DMS79 (cell line): ENCODE results near the gene TRIM9.
"Not testable (repeated sequence)": the region's sequence is repeated elsewhere in the genome, so short reads cannot be mapped to it uniquely, and the experiment has no call there.

ENCODE experiments used
- DNase-seq: peaks from one replicate; lab custom pipeline; 2025; lab: John Stamatoyannopoulos, UW

The TRIM9 gene

DNA sequence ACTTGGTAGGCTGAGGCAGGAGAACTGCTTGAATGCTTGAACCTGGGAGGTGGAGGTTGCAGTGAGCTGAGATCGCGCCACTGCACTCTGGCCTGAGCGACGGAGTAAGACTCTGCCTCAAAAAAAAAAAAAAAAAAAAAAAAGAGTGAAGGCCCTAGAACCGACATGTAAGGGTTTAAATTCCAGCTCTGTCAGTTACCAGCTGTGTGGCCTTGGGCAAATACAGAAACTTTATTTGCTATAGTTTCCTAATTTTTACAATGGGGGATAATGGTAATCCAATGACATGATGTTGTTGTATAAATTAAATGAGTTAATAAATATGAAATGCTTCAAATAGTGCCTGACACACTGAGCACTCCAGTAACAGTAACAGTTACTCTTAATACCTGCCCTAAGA, 131.0 kb downstream of the TRIM9 start:
- DNase-seq: no peak

DNA sequence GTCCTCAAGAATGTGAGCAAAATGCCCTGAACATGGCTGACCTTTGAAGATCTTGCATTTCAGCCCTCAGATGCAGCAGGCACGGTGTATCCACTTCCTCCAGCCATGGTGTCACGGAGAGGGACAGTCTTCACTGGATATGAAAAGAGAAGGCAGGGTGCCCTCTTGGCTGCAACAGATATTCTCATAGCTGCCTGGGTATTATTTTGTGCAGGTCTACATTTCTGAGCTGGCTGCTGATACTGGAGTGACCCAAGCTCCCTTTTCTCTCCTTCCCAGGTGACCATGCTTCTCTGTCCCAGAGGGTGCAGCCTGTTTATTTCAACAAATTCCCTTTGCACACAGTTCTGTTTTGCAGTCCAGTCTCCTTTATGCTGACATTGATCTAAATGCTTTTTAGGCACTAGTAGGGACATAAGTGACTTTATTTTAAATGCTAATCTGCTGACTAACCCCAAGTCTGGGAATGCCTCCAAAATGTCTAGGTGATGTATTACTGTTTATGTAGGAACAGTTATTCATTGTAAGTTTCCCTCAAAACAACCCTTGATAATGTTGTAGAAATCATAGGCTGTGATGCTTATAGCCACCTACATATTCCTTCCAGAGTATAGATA, 133.2 kb downstream of the TRIM9 start:
- no peak for DNase-seq

DNA sequence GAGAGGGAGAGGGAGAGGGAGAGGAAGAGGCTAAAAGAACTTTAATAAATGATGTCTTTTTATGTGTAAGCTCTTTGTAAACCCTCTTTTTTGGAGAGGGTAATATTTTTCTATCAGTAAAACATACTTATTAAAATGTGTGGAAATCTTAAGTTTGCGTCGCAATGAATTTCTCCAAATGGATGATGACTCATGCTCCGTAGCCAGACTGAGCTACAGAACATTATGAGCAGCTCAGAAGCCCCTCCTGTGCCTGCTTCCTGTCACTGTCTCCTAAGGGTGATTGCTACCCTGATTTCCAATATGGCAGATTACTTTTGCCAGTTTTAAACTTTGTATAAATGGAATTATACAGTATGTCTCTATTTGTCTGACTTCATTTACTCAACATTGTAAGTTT, 137.6 kb downstream of the TRIM9 start:
- DNase-seq: no peak

DNA sequence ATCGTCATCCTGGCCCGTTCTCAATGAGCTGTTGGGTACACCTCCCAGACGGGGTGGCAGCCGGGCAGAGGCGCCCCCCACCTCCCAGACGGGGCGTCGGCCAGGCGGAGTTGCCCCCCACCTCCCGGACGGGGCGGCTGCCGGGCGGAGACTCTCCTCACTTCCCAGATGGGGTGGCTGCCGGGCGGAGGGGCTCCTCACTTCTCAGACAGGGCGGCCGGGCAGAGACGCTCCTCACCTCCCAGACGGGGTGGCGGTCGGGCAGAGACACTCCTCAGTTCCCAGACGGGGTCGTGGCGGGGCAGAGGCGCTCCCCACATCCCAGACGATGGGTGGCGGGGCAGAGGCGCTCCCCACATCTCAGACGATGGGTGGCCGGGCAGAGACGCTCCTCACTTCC, 138.5 kb downstream of the TRIM9 start:
- not testable (repeated sequence) for DNase-seq

DNA sequence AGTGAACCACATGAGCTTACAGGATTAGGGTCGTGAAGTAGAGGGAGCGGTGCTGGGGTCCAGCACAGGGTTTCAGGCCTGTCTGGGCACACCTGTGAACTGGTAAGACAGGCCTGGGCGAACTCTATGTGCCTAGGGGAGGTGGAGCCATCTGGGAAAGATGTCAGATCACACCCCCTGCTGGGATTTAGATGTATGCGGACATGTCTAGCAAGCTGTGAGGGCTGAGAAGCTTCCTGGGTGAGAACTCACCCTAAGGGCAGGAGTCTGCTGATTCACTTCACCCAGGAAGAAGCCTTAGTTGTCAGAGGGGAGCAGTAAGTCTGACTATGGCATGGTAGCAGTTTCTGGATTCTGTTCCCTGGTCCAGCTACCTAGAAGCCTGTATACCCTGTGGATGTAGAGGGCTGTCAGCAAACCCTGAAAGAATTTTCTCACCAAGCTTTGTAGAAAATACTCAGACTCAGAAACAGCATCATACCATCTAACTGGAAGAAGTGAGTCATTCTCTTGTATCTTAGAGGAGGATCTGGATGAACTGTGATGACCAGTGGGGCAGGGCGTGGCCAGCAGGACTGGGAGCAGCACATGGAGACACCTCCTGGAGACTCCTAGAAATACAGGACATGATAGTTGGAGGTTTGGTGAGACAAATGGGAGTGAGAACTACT, 139.4 kb downstream of the TRIM9 start:
- DNase-seq: no peak

DNA sequence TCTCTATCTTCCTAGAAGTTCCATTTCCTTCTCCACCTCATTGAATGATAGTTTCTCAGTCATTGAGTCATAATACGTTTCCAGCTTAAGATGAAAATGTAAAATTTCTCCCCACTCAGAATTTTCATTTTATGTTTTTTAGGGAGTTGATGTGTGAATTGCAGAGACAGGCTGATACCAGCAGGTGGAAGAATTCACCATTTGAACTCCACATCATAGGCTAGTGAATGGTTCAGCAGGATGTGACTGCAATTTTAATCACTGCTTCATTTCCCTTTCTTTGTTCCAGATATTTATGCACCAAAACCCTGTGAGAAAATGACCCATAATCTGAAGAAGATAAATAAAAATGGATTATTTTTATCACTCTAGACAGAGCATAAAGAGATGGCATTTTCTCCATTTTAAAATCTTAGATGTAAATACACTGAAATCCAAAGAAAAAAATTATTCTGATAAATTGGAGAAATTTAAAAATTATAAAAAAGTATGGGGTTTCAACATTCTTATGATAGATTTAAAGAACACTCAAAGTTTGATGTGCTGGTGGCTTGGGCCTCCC, 140.0 kb downstream of the TRIM9 start:
- DNase-seq: peak; percentile 48

DNA sequence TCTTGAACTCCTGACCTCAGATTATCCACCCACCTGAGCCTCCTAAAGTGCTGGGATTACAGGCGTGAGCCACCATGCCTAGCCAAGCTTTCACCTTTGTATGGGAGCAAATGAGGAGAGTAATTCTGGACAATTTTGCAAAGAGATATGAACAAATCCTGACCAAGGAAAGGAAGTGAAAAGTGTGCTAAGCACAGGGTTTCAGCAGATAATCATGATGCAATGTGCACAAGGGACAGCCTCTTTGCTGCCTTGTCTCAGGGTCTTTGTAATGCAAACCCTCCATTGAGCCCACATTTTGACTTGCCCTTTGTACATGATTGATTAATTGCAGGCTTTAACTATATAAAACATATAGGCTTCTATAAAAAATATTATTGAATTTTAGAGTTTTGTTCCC, 141.4 kb downstream of the TRIM9 start:
- no peak for DNase-seq

DNA sequence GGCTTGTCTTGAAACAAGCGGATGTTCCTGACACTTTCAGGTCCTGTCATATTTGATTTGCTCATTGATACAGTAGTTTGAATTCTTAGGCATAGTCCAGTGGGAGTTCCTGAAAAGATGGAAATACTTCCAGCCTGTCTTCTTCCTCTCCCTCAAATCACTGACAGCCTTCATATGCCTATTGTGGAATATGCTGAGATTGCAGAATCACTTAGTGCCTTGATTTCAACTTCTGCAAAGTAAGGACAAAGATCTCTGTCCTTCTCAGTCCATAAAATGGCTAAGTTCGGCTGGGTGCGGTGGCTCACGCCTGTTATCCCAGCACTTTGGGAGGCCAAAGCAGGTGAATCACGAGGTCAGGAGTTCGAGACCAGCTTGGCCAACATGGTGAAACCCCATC, 143.9 kb downstream of the TRIM9 start:
- DNase-seq: no peak

DNA sequence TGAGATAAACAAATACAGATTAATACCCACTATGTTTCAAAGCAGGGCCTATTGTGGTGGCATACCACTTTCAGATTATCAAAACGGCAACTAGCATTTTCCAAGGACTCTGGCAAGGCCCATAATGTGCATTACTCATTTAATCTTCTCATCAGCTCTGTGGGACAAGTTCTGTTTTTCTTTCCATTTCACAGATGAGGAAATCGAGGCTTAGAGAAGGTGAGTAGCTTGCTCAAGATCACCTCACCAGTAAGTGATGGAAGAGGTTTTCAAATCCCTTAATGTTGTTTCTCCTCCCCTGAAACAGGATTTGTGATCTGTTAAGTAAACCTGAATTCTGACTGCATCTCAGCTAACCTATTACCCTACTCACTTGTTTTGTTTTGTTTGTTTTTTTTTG, 146.7 kb downstream of the TRIM9 start:
- DNase-seq: no peak

DNA sequence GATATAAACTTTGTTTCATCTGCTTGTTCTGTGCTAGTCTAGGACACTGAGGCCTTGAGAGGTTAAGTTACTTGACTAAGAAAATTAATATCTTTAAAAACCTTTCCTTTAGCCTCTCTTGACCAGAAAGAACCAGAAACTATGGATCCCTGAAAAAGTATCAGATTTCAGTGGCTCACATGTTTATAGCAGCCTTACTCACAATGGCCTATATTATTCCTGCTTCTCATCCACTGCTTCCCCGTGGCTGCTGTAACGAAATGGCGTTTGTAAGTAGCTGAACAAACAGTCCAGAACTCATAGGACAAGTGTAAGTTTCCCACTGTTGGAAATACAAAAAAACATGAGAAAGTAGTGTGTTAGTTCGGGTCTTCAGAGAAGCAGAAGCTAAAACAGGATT, 147.5 kb downstream of the TRIM9 start:
- no peak for DNase-seq

DNA sequence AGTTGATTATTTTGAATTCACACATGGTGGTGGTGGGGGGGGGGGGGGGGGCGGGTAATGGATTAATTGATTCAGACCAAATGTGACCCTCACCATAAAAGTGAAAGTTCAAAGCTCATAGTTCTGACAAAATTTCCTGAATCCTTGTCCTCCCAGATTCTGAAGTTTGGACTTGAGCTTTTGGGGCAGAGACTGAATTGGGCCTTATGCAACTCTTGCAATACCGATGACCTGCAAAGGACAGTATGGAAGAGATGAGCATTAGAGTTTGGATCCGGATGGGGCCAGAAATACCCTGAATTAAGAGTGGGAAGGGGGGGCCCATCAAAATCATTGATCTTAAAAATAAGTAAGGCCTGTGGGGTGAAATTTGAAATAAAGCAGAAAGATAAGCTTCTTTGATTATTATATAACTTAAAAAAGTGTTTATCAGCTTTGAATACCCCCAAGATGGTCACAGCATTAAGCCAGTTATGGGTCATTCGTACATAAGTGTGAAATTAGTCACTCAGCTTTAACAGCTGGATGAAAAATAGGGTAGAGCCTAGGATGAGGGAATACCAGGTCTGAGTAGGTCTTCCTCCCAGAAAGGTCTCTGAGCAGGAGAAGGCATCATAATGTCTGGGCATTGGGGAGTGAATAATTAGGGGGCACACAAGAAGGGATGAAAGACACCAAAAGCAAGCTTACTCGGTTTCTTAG, 148.5 kb downstream of the TRIM9 start:
- DNase-seq: no peak

DNA sequence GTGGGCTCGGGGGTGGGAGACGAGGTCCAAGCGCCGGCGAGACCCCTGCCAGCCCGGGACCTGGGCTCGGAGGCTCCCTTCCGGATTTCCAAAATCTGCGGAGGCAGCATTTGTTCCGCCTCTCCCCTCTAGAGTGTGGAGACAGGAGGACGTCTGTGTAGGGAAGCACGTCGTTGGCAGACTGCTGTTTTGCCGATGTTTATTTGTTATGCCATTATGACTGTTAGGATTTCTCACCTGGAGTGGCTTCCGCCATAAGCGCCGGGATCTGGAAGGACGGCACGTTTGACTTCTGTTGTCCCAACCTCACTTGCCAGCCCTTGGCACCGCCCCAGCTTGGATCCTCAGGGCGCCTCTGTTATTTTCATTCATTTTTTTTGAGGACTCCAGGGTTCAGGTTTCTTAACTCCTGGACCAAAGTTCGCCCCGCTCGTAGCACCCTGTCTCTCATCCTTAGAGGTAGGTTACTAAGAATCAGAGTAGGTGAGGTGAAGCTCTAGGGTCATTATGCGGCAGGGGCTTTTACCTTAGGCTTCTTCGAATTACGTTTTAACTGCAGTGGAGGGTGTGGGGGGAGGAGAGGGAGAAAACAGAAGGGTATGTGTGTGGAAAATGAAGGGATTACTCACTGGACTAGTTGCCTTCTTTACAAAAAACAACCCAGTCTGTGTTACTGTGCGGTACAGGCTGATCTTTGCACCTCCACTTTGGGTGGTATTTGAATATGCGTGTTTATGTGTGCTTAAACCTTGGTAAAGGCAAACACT, 150.1 kb downstream of the TRIM9 start:
- DNase-seq: peak; percentile 65

DNA sequence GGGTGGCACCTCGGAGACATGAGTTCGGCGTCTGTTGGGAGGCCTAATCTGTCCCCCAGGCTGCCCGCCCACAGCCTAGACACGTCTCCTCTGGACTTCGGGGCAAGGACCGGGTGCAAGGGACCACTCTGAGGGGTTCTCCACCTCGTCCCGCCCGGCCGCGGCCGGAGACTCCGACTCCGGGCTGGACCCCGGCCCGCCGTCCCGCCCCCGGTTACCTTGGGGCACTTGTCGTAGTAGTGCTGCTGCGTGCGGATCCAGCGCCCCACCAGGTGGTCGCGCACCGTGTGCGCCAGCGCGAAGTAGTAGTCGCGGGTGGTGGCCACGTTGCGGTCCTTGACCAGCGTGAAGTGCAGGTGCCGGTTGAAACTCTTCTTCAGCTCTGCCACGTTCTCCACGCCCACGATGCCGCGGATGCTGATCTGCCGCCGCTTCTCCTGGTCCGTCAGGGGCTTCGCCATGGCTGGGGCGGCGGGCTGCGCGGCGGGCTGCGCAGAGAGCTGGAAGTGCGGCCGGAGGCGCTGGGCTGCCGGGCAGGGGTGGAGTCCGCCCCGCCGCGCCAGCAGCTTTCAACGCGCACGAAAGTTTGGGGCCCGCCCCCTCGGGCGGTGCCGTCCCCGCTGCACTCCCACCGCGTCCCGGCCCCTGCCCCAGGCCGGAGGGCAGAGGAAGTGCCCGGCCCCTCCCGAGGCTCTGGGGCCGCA, 150.8 kb downstream of the TRIM9 start, which contains the start of gene PYGL:
Gene PYGL (minus strand): TSS at position 541 of the 704 bp plus-strand sequence. CDS start 80 bp downstream, at position 461.
- no peak for DNase-seq

DNA sequence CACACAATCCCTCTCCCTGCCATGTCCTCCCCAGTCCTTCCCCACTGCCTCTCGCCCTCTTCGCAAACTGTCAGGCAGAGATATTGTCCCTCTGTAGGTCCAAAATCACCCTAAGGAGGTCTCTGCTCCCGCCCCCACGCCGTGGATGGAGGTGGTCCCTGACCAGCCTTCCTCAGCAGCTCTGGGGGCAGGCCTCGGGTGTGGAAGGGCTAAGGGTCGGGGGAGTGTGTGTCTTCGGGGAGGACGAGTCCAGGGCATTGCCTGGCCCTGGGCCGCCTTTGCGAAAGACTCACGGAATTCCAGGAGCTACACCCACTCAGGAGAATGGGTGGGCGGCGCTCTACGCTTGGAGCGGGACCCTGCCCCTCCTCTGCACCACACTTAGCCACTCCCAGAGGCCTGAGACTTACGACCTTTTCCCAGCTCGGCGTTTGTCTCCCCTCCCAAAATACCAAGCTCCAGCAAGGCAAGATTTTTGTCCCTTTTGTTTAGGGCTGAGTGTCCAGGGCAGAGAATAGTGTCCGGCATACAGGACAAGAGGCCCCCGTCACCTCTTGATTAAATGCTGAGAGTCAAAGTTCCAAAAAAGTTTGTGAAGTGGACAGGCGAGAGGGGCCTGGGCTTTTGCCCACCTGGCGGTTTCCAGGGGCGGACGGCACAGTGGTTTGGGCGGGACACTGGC, 151.5 kb downstream of the TRIM9 start:
- DNase-seq: no peak

DNA sequence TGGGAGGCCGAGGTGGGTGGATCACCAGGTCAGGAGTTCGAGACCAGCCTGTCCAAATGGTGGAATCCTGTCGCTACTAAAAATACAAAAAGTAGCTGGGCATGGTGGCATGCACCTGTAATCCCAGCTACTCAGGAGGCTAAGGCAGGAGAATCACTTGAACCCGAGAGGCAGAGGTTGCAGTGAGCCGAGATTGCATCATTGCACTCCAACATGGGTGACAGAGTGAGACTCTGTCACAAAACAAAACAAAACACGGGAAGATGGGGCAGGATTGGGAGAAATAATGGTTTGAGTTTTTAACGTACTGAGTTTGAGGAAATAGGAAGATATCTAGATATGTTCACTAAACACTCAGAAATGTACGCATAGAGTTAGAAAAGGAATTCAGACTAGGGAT, 153.3 kb downstream of the TRIM9 start:
- not testable (repeated sequence) for DNase-seq

DNA sequence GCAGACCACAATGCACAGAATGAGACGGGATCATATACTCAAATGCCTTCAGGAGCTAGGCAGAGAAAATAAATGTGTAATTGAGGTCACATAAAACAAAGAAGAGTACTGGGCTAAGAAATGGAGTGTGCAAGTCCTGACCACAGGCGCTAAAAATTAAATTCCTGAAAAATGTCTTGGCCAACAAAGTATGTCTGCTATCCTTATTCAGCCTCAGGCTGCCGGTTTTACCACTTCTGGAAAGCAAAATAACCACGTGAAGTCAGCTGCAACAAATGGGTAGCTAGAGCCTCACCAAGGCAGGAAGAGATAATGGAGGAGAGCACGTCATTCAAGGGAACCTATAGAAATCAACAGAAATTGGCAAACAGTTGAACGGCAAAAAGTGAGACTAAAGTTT, 153.8 kb downstream of the TRIM9 start:
- DNase-seq: no peak

DNA sequence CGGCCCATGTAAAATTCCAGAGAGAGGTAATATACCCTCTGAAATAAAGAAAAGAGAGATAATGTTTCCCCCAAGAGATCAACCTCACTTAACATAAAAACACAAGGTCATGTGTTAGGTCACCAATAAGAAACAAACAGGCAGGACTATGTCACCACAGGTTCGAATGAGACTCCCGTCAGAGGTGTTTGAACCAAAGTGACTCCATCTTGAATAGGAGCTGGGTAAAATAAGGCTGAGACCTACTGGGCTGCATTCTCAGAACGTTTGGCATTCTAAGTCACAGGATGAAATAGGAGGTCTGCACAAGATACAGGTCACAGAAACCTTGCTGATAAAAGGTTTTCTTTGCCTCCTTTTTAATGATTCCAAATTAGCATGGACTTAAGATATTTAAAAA, 157.1 kb downstream of the TRIM9 start:
- no peak for DNase-seq

DNA sequence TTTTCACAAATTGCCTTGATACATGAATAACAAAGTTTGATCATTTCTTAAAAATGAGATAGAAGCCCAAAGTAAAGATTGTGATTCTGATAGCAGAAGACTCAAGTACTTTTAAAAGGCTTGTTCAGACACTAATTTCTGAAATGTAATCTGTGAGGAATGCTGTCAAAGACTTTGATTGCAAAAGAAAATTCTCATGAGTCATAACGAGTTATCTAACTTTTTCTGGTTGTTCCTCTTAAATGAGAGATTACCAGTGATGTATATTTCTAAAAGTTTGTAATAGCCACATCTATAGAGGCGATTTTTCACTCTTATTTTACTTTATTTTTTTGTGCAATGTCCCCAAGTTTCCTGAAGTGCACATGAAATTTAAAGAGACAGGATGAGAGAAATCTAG, 157.6 kb downstream of the TRIM9 start:
- DNase-seq: no peak

DNA sequence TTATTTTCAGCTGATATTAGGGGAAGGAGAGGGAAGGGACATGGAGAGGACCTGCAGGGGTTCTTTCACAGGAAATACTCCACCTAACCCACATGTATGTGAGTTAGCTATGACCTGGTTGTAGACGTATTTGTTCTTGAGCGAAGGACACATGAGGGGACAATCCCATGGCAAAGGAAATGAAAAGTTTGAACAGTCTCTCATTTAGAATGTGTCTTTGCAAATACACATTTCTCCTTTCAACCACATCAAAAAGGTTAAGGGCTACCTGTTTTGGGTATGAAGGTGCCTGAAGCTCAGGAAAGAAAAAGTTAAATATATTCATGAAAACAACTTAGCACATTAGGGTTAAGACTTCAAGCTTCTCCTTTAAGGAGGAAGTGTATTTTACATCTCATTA, 158.0 kb downstream of the TRIM9 start:
- no peak for DNase-seq

DNA sequence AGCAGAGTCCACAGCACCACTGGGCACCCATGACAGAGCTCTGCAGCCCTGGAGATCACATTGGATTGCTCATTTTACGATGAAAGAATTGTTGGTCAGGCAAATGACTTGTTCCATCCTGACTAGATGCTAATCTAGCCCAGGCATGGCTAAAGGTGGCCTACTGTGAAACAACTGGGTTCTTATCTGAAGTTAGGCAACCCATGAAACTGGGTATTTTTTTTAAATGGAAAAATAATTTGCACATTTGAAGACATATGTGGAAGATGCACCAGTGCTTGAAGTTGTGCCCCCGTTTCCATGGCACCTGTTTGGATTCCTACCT, 158.9 kb downstream of the TRIM9 start:
- no peak for DNase-seq
